ENCODE results near the gene DDX31. TPM values are rescaled to one million over a fixed set of nuclear protein-coding genes. Genes with fewer than 3 reads are reported as not detected.

DDX31 gene
- total RNA-seq, 1 experiment from 2014 or later = 25.8 TPM

DNA sequence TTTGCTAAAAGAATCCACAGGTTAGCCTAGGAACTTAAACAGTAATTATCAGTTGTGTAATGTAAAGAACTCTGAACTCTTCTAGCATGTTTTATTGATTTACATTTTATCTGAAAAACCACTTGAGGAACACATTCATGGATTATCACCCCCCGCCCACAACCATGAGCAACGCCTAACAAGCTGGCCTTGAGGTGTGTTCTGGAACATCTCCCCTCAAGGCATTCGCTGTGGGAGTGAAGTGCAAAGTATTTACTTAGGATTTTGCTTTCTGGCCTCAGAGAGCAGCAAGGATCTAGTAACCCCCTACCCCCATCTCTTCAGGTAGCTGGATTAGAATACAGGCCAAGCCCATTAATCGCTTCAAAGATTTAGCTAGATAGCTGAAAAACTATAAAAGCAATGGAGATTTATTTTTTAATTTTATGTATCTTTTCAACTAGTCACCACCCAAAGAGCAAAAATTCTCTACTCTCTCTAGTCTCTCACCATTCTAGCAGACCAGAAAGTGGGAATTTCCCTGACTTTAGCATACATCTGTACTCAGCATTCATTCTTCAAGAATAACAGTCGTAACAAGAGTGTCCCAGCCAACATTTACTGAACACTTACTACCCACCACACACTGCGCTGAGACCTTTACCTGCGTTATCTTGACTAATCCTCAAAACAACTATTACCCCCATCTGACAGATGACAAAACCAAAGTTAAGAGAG, 37.2 kb downstream of the DDX31 start:
- Histone ChIP-seq H4K20me1 (ENCODE audit: insufficient read depth) (no peaks in the 10 kb centered on the region), H3K9ac (ENCODE audit: low read length) (no peak overlapping the region), H3K27me3 (ENCODE audit: insufficient read depth, low read length) (no peaks in the 10 kb centered on the region), H3K27ac (ENCODE audit: low read depth, low read length) (no peak overlapping the region), H3K36me3 (ENCODE audit: control insufficient read depth in 1 of 2, insufficient read depth in 2 of 2, low read length in 2 of 2) (peaks cover 22 to 58% of the 10 kb centered on the region in 2 experiments), H3K4me3 (replicated peaks in 1 of 2; ENCODE audit: low read depth in 1 of 2, low read length in 2 of 2) (no peak overlapping the region), H3K4me2 (ENCODE audit: low read length) (no peak overlapping the region), H3K9me2 (ENCODE audit: insufficient read depth) (no peaks in the 10 kb centered on the region), H2AFZ (ENCODE audit: low read depth, low read length, poor library complexity, severe bottlenecking) (no peak overlapping the region), H3K9me3 (ENCODE audit: control insufficient read depth in 1 of 2, insufficient read depth in 1 of 2, low read depth in 1 of 2, low read length in 2 of 2) (no peaks in the 10 kb centered on the region), H3K4me1 (ENCODE audit: control insufficient read depth in 1 of 2, insufficient read depth in 2 of 2, low read length in 2 of 2) (no peaks in the 10 kb centered on the region), H3K79me2 (ENCODE audit: insufficient read depth, low read length) (no peaks in the 10 kb centered on the region; the same call in 1 of the 2 replicates)
- no TSS peak for BruUV-seq (replicated peaks)
- DNase-seq (ENCODE audit: low read depth, low spot score) (no peak), ATAC-seq (no peak)
- RAD21 ChIA-PET (ENCODE audit: low non-redundant PET in 1 of 2, low total read pairs in 2 of 2, uncharacterized antibody in 2 of 2, unreplicated experiment in 2 of 2) = no interaction called here
- CTCF ChIA-PET = no interaction called here
- intact Hi-C loops (cut with micrococcal nuclease) = no loop called here
- POLR2A ChIA-PET = no interaction called here
- TF ChIP-seq EZH2 (IDR thresholded peaks at IDR 0.05) (no peak), RAD21 (IDR thresholded peaks at IDR 0.05; ENCODE audit: low read depth) (no peak), ZBTB33 (IDR thresholded peaks at IDR 0.05; ENCODE audit: extremely low read depth, insufficient replicate concordance, low read length) (no peak), EZH2phosphoT487 (IDR thresholded peaks at IDR 0.05; ENCODE audit: borderline replicate concordance) (no peak)

DNA sequence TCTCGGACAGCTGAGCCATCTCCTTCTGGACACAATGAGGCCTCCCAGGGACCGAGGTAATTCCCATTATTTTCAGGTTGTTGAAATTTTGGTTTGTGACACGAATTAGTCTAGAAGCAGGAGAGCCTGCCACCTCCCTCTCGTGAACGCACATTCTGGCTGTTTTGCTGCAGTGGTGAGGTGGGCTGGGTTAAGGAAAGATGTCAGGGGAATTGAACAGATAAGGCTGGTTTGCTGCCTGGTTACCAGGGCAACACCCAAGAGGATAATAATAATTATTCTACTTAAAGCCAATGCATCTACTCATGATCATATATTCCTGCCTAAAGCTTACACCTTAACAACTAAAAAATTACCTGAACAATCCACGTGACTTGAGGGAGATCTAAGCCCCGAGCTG, 38.1 kb downstream of the DDX31 start:
- DNase-seq (ENCODE audit: low read depth, low spot score) = no peak
- no peaks in the 10 kb centered on the region for H3K27me3 ChIP-seq (ENCODE audit: insufficient read depth, low read length)
- ChIA-PET CTCF (no interaction called here), RAD21 (ENCODE audit: low non-redundant PET in 1 of 2, low total read pairs in 2 of 2, uncharacterized antibody in 2 of 2, unreplicated experiment in 2 of 2) (no interaction called here), POLR2A (no interaction called here)
- peaks cover 18 to 56% of the 10 kb centered on the region in 2 experiments for H3K36me3 ChIP-seq (ENCODE audit: control insufficient read depth in 1 of 2, insufficient read depth in 2 of 2, low read length in 2 of 2)
- H3K4me2 ChIP-seq (ENCODE audit: low read length) = no peak overlapping the region
- no peaks in the 10 kb centered on the region for H4K20me1 ChIP-seq (ENCODE audit: insufficient read depth)
- H3K9ac ChIP-seq (ENCODE audit: low read length) = no peak overlapping the region
- H3K4me1 ChIP-seq (ENCODE audit: control insufficient read depth in 1 of 2, insufficient read depth in 2 of 2, low read length in 2 of 2) = no peaks in the 10 kb centered on the region
- no peak overlapping the region for H3K4me3 ChIP-seq (replicated peaks in 1 of 2; ENCODE audit: low read depth in 1 of 2, low read length in 2 of 2)
- no TSS peak for BruUV-seq (replicated peaks)
- H2AFZ ChIP-seq (ENCODE audit: low read depth, low read length, poor library complexity, severe bottlenecking) = no peak overlapping the region
- no peaks in the 10 kb centered on the region; the same call in 1 of the 2 replicates for H3K79me2 ChIP-seq (ENCODE audit: insufficient read depth, low read length)
- no peak for ATAC-seq
- H3K9me3 ChIP-seq (ENCODE audit: control insufficient read depth in 1 of 2, insufficient read depth in 1 of 2, low read depth in 1 of 2, low read length in 2 of 2) = no peaks in the 10 kb centered on the region
- H3K9me2 ChIP-seq (ENCODE audit: insufficient read depth) = no peaks in the 10 kb centered on the region
- intact Hi-C loops (cut with micrococcal nuclease) = no loop called here
- H3K27ac ChIP-seq (ENCODE audit: low read depth, low read length) = no peak overlapping the region
- TF ChIP-seq EGR1 (IDR thresholded peaks at IDR 0.05; ENCODE audit: low read depth) = no peak
- TF ChIP-seq EZH2 (IDR thresholded peaks at IDR 0.05) = no peak
- TF ChIP-seq SP1 (IDR thresholded peaks at IDR 0.05; ENCODE audit: low read depth) = no peak
- TF ChIP-seq YY1 (IDR thresholded peaks at IDR 0.05; ENCODE audit: extremely low read depth, insufficient replicate concordance, low read depth, low read length) = no peak
- no peak for TF ChIP-seq ZFX (IDR thresholded peaks at IDR 0.05)
- no peak for TF ChIP-seq RAD21 (IDR thresholded peaks at IDR 0.05; ENCODE audit: low read depth)
- TF ChIP-seq, protein P1, sequence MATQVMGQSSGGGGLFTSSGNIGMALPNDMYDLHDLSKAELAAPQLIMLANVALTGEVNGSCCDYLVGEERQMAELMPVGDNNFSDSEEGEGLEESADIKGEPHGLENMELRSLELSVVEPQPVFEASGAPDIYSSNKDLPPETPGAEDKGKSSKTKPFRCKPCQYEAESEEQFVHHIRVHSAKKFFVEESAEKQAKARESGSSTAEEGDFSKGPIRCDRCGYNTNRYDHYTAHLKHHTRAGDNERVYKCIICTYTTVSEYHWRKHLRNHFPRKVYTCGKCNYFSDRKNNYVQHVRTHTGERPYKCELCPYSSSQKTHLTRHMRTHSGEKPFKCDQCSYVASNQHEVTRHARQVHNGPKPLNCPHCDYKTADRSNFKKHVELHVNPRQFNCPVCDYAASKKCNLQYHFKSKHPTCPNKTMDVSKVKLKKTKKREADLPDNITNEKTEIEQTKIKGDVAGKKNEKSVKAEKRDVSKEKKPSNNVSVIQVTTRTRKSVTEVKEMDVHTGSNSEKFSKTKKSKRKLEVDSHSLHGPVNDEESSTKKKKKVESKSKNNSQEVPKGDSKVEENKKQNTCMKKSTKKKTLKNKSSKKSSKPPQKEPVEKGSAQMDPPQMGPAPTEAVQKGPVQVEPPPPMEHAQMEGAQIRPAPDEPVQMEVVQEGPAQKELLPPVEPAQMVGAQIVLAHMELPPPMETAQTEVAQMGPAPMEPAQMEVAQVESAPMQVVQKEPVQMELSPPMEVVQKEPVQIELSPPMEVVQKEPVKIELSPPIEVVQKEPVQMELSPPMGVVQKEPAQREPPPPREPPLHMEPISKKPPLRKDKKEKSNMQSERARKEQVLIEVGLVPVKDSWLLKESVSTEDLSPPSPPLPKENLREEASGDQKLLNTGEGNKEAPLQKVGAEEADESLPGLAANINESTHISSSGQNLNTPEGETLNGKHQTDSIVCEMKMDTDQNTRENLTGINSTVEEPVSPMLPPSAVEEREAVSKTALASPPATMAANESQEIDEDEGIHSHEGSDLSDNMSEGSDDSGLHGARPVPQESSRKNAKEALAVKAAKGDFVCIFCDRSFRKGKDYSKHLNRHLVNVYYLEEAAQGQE (IDR thresholded peaks at IDR 0.05; ENCODE audit: low read depth) = no peak
- no peak for TF ChIP-seq POLR2AphosphoS5 (IDR thresholded peaks at IDR 0.05; ENCODE audit: low read depth, low read length)
- TF ChIP-seq TCF7L2 (IDR thresholded peaks at IDR 0.05; ENCODE audit: borderline replicate concordance, extremely low read depth, insufficient read depth, insufficient read length) = no peak
